Right lung (tissue), 5 donors: ENCODE data around the gene AGAP2. TPM values are rescaled to one million over a fixed set of nuclear protein-coding genes. Genes with fewer than 3 reads are reported as not detected.

ENCODE experiments used
- DNase-seq, 2 donors: peaks; one replicate each; pipeline ENCODE4 v3.0.0-alpha.2; 2013
- polyA plus RNA-seq, 5 donors: library from polyadenylated mRNA; unstranded; fragments of 120-200 nt; gene quantifications; one replicate each; pipeline versions ENCODE4 v1.2.1 to v1.2.3, GENCODE V29; 2013; ENCODE audit warnings: inconsistent platforms in 1 of 5, low replicate concordance in 1 of 5; ENCODE audit not compliant: insufficient read length in 5 of 5, insufficient read depth in 1 of 5

AGAP2 gene
- polyA plus RNA-seq, 5 donors, result 0.27 to 1.1 (median 0.61) TPM

- no peak for DNase-seq
Measured at GRCh38 chr12:57767876-57768275, 29.3 kb upstream of the AGAP2 start.

- no peak for DNase-seq
Measured at GRCh38 chr12:57767305-57767698, 28.8 kb upstream of the AGAP2 start.

GRCh38 chr12:57766464-57767304 lies 28.1 kb upstream of the AGAP2 start, which contains the start of gene CYP27B1:
Gene CYP27B1, minus strand, starts transcription at chr12:57767078. Its CDS starts 37 bp downstream, at chr12:57767041.
- no peak for DNase-seq

GRCh38 chr12:57765698-57766463 lies 27.3 kb upstream of the AGAP2 start:
- no peak for DNase-seq

GRCh38 chr12:57765003-57765697 lies 26.6 kb upstream of the AGAP2 start:
- DNase-seq, result no peak

- DNase-seq, result no peak
Measured at GRCh38 chr12:57764662-57765002, 26.1 kb upstream of the AGAP2 start.

GRCh38 chr12:57763881-57764661 lies 25.5 kb upstream of the AGAP2 start:
- DNase-seq, result no peak

GRCh38 chr12:57762463-57762862 lies 23.9 kb upstream of the AGAP2 start:
- no peak for DNase-seq

- DNase-seq, result no peak
Measured at GRCh38 chr12:57761391-57761998, 23.0 kb upstream of the AGAP2 start.

GRCh38 chr12:57760347-57760982 lies 21.9 kb upstream of the AGAP2 start:
- no peak for DNase-seq

- DNase-seq, result no peak
Measured at GRCh38 chr12:57759360-57759980, 20.9 kb upstream of the AGAP2 start.

GRCh38 chr12:57758552-57759359 lies 20.2 kb upstream of the AGAP2 start:
- no peak for DNase-seq

GRCh38 chr12:57757771-57758170 lies 19.2 kb upstream of the AGAP2 start:
- no peak for DNase-seq

GRCh38 chr12:57756406-57757341 lies 18.1 kb upstream of the AGAP2 start:
- no peak for DNase-seq

- DNase-seq, result no peak
Measured at GRCh38 chr12:57755454-57756372, 17.2 kb upstream of the AGAP2 start.

- DNase-seq, result no peak
Measured at GRCh38 chr12:57755194-57755453, 16.6 kb upstream of the AGAP2 start.
